ENCODE measurements around the gene SKIC2.

The SKIC2 gene

GRCh38 chr6:31945507-31946369 is 13.2 kb upstream of the SKIC2 start, which contains the start of gene CFB:
CFB (plus strand) TSS chr6:31946095; CDS start chr6:31946222, 127 bp downstream.
- in situ Hi-C loops (cut with HindIII; ENCODE audit: low sequenced_read_pairs): no loop called here

GRCh38 chr6:31946370-31946885 is 12.5 kb upstream of the SKIC2 start:
- in situ Hi-C loops (cut with HindIII; ENCODE audit: low sequenced_read_pairs): no loop called here

- in situ Hi-C loops (cut with HindIII; ENCODE audit: low sequenced_read_pairs): no loop called here
Measured at GRCh38 chr6:31947070-31947675, 11.8 kb upstream of the SKIC2 start.

- in situ Hi-C loops (cut with HindIII; ENCODE audit: low sequenced_read_pairs): no loop called here
Measured at GRCh38 chr6:31947864-31948263, 11.1 kb upstream of the SKIC2 start.

GRCh38 chr6:31948306-31948705 is 10.7 kb upstream of the SKIC2 start:
- in situ Hi-C loops (cut with HindIII; ENCODE audit: low sequenced_read_pairs): no loop called here

- in situ Hi-C loops (cut with HindIII; ENCODE audit: low sequenced_read_pairs): no loop called here
Measured at GRCh38 chr6:31948753-31949413, 10.1 kb upstream of the SKIC2 start.

GRCh38 chr6:31949926-31950548 is 8.9 kb upstream of the SKIC2 start:
- in situ Hi-C loops (cut with HindIII; ENCODE audit: low sequenced_read_pairs): no loop called here

- in situ Hi-C loops (cut with HindIII; ENCODE audit: low sequenced_read_pairs): no loop called here
Measured at GRCh38 chr6:31952140-31952805, 6.7 kb upstream of the SKIC2 start.

GRCh38 chr6:31952890-31953289 is 6.1 kb upstream of the SKIC2 start:
- in situ Hi-C loops (cut with HindIII; ENCODE audit: low sequenced_read_pairs): no loop called here

- in situ Hi-C loops (cut with HindIII; ENCODE audit: low sequenced_read_pairs): no loop called here
Measured at GRCh38 chr6:31954511-31954910, 4.5 kb upstream of the SKIC2 start.

- in situ Hi-C loops (cut with HindIII; ENCODE audit: low sequenced_read_pairs): no loop called here
Measured at GRCh38 chr6:31956796-31957195, 2.2 kb upstream of the SKIC2 start.

- in situ Hi-C loops (cut with HindIII; ENCODE audit: low sequenced_read_pairs): no loop called here
Measured at GRCh38 chr6:31958412-31958740, 599 bp upstream of the SKIC2 start.

- in situ Hi-C loops (cut with HindIII; ENCODE audit: low sequenced_read_pairs): no loop called here
Measured at GRCh38 chr6:31961616-31962015, 2.6 kb downstream of the SKIC2 start.

- in situ Hi-C loops (cut with HindIII; ENCODE audit: low sequenced_read_pairs): no loop called here
Measured at GRCh38 chr6:31963921-31964320, 4.9 kb downstream of the SKIC2 start.

- in situ Hi-C loops (cut with HindIII; ENCODE audit: low sequenced_read_pairs): no loop called here
Measured at GRCh38 chr6:31965700-31966099, 6.7 kb downstream of the SKIC2 start.

- in situ Hi-C loops (cut with HindIII; ENCODE audit: low sequenced_read_pairs): no loop called here
Measured at GRCh38 chr6:31966506-31966905, 7.5 kb downstream of the SKIC2 start.

GRCh38 chr6:31966997-31967925 is 8.3 kb downstream of the SKIC2 start:
- in situ Hi-C loops (cut with HindIII; ENCODE audit: low sequenced_read_pairs): no loop called here

GRCh38 chr6:31967926-31968320 is 8.9 kb downstream of the SKIC2 start:
- in situ Hi-C loops (cut with HindIII; ENCODE audit: low sequenced_read_pairs): no loop called here

- in situ Hi-C loops (cut with HindIII; ENCODE audit: low sequenced_read_pairs): no loop called here
Measured at GRCh38 chr6:31968326-31968725, 9.4 kb downstream of the SKIC2 start.
